ENCODE measurements around the gene EEF1AKMT3.

The EEF1AKMT3 gene

DNA sequence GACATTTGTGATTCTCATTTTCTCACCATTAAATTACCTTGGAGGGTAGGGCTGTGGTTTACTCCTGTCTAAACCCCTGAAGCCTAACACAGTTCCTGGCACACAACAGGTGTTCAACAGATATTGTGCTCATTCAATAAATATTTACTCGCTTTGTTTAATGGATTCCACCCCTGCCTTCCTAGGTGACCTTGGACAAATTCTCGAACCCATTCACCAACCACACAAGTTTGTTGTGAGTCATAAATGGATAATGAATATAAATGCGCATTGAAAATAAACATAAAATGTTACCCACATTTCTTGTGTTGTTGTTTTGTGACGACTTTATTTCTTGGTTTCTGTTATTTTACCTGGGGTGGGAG is 9.8 kb downstream of the EEF1AKMT3 start:
- TF ChIP-seq, protein P1, sequence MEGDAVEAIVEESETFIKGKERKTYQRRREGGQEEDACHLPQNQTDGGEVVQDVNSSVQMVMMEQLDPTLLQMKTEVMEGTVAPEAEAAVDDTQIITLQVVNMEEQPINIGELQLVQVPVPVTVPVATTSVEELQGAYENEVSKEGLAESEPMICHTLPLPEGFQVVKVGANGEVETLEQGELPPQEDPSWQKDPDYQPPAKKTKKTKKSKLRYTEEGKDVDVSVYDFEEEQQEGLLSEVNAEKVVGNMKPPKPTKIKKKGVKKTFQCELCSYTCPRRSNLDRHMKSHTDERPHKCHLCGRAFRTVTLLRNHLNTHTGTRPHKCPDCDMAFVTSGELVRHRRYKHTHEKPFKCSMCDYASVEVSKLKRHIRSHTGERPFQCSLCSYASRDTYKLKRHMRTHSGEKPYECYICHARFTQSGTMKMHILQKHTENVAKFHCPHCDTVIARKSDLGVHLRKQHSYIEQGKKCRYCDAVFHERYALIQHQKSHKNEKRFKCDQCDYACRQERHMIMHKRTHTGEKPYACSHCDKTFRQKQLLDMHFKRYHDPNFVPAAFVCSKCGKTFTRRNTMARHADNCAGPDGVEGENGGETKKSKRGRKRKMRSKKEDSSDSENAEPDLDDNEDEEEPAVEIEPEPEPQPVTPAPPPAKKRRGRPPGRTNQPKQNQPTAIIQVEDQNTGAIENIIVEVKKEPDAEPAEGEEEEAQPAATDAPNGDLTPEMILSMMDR (IDR thresholded peaks at IDR 0.05; ENCODE audit: insufficient read depth, missing control alignments), result no peak
- FAIRE-seq (no peak), DNase-seq (ENCODE audit: insufficient read length, low spot score) (no peak)

- FAIRE-seq, result no peak
- TF ChIP-seq, protein P1 (IDR thresholded peaks at IDR 0.05; ENCODE audit: insufficient read depth, missing control alignments), result peak; percentile 95
Measured at GRCh38 chr12:57782608-57783465, 10.4 kb downstream of the EEF1AKMT3 start, which contains the start of gene TSFM. TSS of gene TSFM (plus strand) at chr12:57782787. CDS start at chr12:57782802, 15 bp downstream.

DNA sequence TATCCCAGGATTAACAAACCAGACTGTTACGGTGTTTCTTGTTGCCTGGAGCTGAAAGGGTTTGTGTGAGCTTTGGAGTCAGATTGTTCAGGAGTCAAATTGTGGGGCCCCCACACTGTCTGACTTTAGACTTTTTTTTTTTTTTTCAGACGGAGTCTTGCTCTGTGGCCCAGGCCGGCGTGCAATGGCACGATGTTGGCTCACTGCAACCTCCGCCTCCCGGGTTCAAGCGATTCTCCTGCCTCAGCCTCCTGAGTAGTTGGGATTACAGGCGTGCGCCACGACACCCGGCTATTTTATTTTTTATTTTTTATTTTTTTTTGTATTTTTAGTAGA is 11.0 kb downstream of the EEF1AKMT3 start:
- no peak for FAIRE-seq
- no peak for DNase-seq (ENCODE audit: insufficient read length, low spot score)
- TF ChIP-seq, protein P1 (IDR thresholded peaks at IDR 0.05; ENCODE audit: insufficient read depth, missing control alignments), result no peak

More at GRCh38 chr12:57782608-57783465, 10.4 kb downstream of the EEF1AKMT3 start, which contains the start of gene TSFM:
- DNase-seq (ENCODE audit: insufficient read length, low spot score), result peak; percentile 63

DNA sequence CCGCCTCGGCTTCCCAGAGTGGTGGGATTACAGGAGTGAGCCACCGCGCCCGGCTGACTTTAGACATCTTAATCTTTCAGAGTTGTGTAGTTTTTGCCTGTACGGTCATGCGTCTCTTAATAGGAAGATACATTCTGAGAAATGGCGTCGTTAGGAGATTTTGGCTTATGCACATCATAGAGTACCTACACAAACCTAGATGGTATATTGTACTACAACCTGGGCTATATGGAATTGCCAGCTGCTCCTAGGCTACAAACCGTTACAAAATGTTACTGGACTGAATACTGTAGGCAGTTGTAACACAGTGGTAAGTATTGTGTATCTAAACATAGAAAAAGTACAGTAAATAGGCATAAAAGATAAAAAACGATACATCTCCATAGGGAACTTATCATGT is 11.4 kb downstream of the EEF1AKMT3 start:
- no peak for DNase-seq (ENCODE audit: insufficient read length, low spot score)
- FAIRE-seq, result no peak
- TF ChIP-seq, protein P1 (IDR thresholded peaks at IDR 0.05; ENCODE audit: insufficient read depth, missing control alignments), result no peak

GRCh38 chr12:57793920-57794319 is 21.5 kb downstream of the EEF1AKMT3 start:
- DNase-seq (ENCODE audit: insufficient read length, low spot score), result no peak
- no peak for FAIRE-seq

DNA sequence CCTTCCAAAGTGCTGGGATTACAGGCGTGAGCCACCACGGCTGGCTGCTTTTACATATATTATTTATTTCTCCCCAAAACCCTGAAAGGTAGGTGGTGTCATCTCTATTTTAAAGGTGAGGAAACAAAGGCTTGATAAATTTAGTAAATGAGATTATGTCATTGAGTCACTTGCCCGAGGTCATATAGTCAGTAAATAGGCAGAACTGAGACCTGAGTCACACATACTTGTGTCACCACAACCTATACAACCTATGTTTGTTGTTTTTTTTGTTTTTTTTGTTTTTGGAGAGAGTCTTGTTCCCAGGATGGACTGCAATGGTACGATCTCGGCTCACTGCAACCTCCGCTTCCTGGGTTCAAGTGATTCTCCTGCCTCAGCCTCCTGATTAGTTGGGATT is 22.9 kb downstream of the EEF1AKMT3 start:
- DNase-seq (ENCODE audit: insufficient read length, low spot score) (no peak), FAIRE-seq (no peak)
- TF ChIP-seq, protein P1 (IDR thresholded peaks at IDR 0.05; ENCODE audit: insufficient read depth, missing control alignments), result no peak

More at GRCh38 chr12:57793920-57794319, 21.5 kb downstream of the EEF1AKMT3 start:
- TF ChIP-seq, protein P1 (IDR thresholded peaks at IDR 0.05; ENCODE audit: insufficient read depth, missing control alignments), result no peak

DNA sequence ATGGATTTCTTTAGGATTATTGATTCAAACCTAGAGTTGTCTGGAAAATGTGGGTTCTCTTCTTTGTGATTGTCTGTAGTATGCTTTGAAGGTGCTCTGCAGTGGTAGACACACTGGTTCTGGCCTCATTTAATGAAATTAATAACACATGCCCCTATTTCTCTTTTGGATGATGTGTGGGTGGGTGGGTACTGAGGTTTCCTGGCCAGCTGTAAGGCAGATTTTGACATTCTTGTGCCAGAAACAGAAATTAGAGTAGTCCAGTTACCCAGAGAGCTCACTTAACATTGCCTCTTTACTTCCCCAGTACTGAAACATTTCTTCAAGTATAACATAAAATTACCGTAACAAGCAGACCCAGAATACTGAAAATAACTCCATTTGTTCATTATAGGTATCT is 24.6 kb downstream of the EEF1AKMT3 start:
- DNase-seq (ENCODE audit: insufficient read length, low spot score) (no peak), FAIRE-seq (no peak)
- TF ChIP-seq, protein P1 (IDR thresholded peaks at IDR 0.05; ENCODE audit: insufficient read depth, missing control alignments), result no peak

All from D721Med (cell line).